ENCODE data around the gene PTAFR.

The PTAFR gene

GRCh38 chr1:28171246-28171645 lies 5.2 kb downstream of the PTAFR start:
- no peak for ATAC-seq
- TF ChIP-seq ISL1 (CRISPR knock-in tag; IDR thresholded peaks at IDR 0.05): no peak

GRCh38 chr1:28170001-28170596 lies 6.4 kb downstream of the PTAFR start:
- TF ChIP-seq TSHZ2 (CRISPR knock-in tag; IDR thresholded peaks at IDR 0.05) (no peak), BACH2 (CRISPR knock-in tag; IDR thresholded peaks at IDR 0.05; ENCODE audit: borderline replicate concordance) (no peak), CSRNP3 (CRISPR knock-in tag; IDR thresholded peaks at IDR 0.05) (no peak), ESRRG (CRISPR knock-in tag; IDR thresholded peaks at IDR 0.05) (no peak), CSDC2 (CRISPR knock-in tag; IDR thresholded peaks at IDR 0.05) (no peak), ISL1 (CRISPR knock-in tag; IDR thresholded peaks at IDR 0.05) (no peak), GLIS3 (CRISPR knock-in tag; IDR thresholded peaks at IDR 0.05) (no peak), SNAI2 (CRISPR knock-in tag; IDR thresholded peaks at IDR 0.05) (no peak), OSR1 (CRISPR knock-in tag; IDR thresholded peaks at IDR 0.05) (no peak), ZC3H10 (CRISPR knock-in tag; IDR thresholded peaks at IDR 0.05) (no peak), PPARA (CRISPR knock-in tag; IDR thresholded peaks at IDR 0.05; ENCODE audit: borderline replicate concordance) (no peak), RARB (CRISPR knock-in tag; IDR thresholded peaks at IDR 0.05) (no peak), TOX (CRISPR knock-in tag; IDR thresholded peaks at IDR 0.05; ENCODE audit: borderline replicate concordance) (no peak)
- ATAC-seq: no peak

GRCh38 chr1:28163496-28164161 lies 12.9 kb downstream of the PTAFR start:
- TF ChIP-seq ZNF70 (CRISPR knock-in tag; IDR thresholded peaks at IDR 0.05) (no peak), CSRNP3 (CRISPR knock-in tag; IDR thresholded peaks at IDR 0.05) (no peak), SNAI2 (CRISPR knock-in tag; IDR thresholded peaks at IDR 0.05) (no peak), RARB (CRISPR knock-in tag; IDR thresholded peaks at IDR 0.05) (no peak), TOX (CRISPR knock-in tag; IDR thresholded peaks at IDR 0.05; ENCODE audit: borderline replicate concordance) (no peak), ISL1 (CRISPR knock-in tag; IDR thresholded peaks at IDR 0.05) (no peak), ZNF8 (CRISPR knock-in tag; IDR thresholded peaks at IDR 0.05) (no peak), PPARA (CRISPR knock-in tag; IDR thresholded peaks at IDR 0.05; ENCODE audit: borderline replicate concordance) (no peak), CREB5 (CRISPR knock-in tag; IDR thresholded peaks at IDR 0.05; ENCODE audit: low read depth) (no peak), OSR1 (CRISPR knock-in tag; IDR thresholded peaks at IDR 0.05) (no peak), ZNF565 (CRISPR knock-in tag; conservative IDR thresholded peaks at IDR 0.05; ENCODE audit: low read depth) (no peak), ZFP30 (CRISPR knock-in tag; IDR thresholded peaks at IDR 0.05) (no peak), POU6F1 (CRISPR knock-in tag; IDR thresholded peaks at IDR 0.05; ENCODE audit: borderline replicate concordance, low read depth) (no peak), PATZ1 (CRISPR knock-in tag; IDR thresholded peaks at IDR 0.05; ENCODE audit: borderline replicate concordance) (no peak), TSHZ2 (CRISPR knock-in tag; IDR thresholded peaks at IDR 0.05) (no peak), ESRRG (CRISPR knock-in tag; IDR thresholded peaks at IDR 0.05) (no peak), ZC3H10 (CRISPR knock-in tag; IDR thresholded peaks at IDR 0.05) (no peak), ZFP3 (CRISPR knock-in tag; IDR thresholded peaks at IDR 0.05) (no peak)
- ATAC-seq: peak; percentile 37; the same call in 2 of the 3 replicates

All from SK-N-SH treated with all-trans-retinoic acid at 6 μM for 48 hours (cell line).